Heart left ventricle (tissue), 13 donors: ENCODE data around the gene KDM4D.

ENCODE experiments used
- POLR2A ChIP-seq, 2 donors: fragments of 450-650 bp; IDR thresholded peaks; one replicate each; pipeline ENCODE4 v1.6.1; 2017; ENCODE audit warnings: antibody characterized with exemption in 2 of 2, mild to moderate bottlenecking in 2 of 2, moderate library complexity in 2 of 2
- TF ChIP-seq, protein P1 (sequence below), 12 donors: fragments of 200-600 bp; sonication (generic) in 4 of 12; IDR thresholded peaks; one replicate each; pipeline versions ENCODE4 v1.5.0 to v1.8.0; 2018 to 2022; ENCODE audit warnings: antibody characterized with exemption in 12 of 12, mild to moderate bottlenecking in 5 of 12
- donor health status: ischemic (EF 13 %, LVEDD 7.1; RV severe dilation, severe dysfunction).
- donor health status: DM: no; HTN: yes; CAD: no.
- donor health status: DM: no; HTN: no; CAD: no.
- donor health status: ischemic (EF 25% LVEDD 6.9; RV normal size, moderate dysfunction).
- donor health status: ischemic (EF 25% LVEDD 5.7; RV mildly dilated, moderate dysfunction).
- donor health status: ischemic (EF 35%, LVEDD 5.7; RV mildly dilated, moderate dysfunction).
- donor health status: nonischemic (EF 11% LVEDD 7.7; RV severe dilation, severe dysfunction).
- donor health status: DM: yes; HTN: yes; CAD: no.
- donor health status: PGD.
- donor health status: ischemic (EF 29% LVEDD 5.4; RV normal size, mild dysfunction).
- donor health status: nonischemic (EF 23%, LVEDD 6.1; RV moderate dilation, normal function).

DNA sequence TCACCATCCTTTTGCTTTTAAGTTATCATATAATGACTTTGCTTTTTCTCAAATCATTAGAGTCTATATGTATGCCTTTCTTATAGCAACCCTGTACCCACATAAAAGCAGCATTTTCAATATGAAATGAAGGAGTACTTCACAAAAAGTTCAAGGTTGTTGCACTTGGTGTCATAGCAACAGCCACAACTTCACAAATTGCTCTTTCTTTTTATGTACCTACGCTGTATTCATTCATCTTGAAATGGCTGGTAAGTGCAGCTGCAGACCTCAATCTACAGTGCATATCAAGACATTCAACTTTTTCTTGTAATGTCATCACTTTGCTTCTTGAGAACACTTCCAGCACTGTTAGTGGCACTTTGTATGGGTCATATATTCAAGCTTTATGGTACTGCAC, 18.8 kb upstream of the KDM4D start:
- TF ChIP-seq, protein P1, sequence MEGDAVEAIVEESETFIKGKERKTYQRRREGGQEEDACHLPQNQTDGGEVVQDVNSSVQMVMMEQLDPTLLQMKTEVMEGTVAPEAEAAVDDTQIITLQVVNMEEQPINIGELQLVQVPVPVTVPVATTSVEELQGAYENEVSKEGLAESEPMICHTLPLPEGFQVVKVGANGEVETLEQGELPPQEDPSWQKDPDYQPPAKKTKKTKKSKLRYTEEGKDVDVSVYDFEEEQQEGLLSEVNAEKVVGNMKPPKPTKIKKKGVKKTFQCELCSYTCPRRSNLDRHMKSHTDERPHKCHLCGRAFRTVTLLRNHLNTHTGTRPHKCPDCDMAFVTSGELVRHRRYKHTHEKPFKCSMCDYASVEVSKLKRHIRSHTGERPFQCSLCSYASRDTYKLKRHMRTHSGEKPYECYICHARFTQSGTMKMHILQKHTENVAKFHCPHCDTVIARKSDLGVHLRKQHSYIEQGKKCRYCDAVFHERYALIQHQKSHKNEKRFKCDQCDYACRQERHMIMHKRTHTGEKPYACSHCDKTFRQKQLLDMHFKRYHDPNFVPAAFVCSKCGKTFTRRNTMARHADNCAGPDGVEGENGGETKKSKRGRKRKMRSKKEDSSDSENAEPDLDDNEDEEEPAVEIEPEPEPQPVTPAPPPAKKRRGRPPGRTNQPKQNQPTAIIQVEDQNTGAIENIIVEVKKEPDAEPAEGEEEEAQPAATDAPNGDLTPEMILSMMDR (IDR thresholded peaks at IDR 0.05), result no peak
- no peak for TF ChIP-seq POLR2A (IDR thresholded peaks at IDR 0.05)
